ENCODE results near the gene ARHGEF2.

Gene ARHGEF2

DNA sequence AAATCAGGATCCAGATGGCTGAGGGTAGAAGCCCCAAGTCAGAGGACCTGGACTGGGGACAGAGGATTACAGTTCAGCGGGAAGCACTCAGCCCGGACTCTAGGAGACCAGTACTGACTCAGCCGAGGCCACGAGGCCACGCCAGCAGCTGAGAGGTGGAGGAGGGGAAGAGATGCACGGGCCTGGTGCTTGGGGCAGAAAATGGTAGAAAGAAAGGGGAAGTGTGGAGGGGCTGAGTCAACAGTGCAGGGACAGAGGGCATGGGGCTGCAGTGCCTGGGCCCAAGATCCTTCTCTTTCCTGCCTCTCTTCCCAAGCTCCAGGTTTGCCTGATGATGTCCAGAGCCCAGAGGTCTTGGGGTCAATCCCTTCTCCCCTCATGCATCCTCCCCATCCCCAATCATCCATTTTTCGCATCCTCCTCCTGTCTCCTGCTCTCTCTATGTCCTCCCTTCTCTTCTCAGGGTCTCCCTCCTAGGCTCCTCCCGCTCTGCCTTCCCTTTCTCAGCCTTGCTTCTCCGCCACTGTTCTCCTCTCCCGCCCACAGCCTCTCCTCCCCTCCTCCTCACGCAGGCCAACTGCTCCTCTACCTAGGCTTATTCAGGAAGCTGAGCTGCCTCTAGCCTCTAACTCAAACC lies 7.7 kb downstream of the ARHGEF2 start:
- no peak for DNase-seq

DNA sequence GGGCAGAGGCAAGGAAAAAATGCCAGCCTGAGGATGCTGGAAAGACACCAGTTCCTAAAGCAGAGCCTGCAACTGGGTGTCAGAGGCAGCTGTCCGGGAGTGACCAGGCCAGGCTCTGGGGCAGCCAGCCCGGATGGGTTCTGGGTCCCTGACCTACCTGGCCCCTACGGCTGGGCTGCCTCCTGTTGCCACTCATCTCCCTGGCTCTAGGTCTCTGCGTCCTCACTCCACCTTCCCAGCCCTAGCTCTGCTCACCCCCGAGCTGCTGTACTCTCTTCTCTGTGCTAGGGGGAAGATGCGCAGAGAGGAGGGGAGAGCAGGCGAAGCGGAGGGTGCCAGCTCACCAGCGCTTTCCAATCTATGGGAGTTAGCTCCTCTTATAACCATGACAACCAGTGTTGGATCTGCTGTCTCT lies 9.0 kb downstream of the ARHGEF2 start:
- DNase-seq = no peak

DNA sequence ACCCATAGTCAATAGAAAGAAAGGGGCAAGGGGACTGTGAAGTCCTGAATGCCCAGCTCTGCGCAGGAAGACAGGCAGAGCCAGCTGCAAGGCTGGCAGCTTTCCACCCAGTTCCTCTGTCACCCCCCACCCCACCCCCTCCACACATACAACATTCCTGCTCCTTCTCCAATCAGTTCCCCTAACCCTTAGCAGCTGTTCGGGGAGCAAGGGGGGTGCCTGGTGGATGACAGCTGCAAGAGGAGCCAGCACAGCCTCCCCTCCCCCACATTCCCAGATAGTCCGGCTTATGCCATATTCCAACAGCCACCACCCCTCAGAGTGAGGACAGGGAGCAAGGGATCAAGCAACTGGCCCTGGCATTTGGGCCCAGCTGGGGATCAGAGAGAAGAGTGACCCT lies 9.7 kb downstream of the ARHGEF2 start:
- no peak for DNase-seq

DNA sequence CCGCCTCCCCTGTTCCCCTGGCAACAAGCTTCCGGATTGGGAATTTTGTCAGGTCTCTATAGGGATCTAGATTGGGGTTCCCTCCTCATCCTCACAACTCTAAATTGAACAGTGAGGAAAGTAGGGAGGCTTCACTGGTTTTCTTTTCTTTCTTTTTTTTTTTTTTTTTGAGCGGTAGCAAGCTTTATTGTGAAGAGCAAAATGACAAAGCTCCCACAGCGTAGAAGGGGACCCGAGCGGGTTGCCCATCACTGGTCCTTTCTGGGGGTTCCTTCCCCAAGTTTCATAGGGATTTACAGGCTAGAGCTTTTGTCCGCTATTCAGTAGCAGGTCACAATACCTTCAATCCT lies 10.3 kb downstream of the ARHGEF2 start:
- no peak for DNase-seq

DNA sequence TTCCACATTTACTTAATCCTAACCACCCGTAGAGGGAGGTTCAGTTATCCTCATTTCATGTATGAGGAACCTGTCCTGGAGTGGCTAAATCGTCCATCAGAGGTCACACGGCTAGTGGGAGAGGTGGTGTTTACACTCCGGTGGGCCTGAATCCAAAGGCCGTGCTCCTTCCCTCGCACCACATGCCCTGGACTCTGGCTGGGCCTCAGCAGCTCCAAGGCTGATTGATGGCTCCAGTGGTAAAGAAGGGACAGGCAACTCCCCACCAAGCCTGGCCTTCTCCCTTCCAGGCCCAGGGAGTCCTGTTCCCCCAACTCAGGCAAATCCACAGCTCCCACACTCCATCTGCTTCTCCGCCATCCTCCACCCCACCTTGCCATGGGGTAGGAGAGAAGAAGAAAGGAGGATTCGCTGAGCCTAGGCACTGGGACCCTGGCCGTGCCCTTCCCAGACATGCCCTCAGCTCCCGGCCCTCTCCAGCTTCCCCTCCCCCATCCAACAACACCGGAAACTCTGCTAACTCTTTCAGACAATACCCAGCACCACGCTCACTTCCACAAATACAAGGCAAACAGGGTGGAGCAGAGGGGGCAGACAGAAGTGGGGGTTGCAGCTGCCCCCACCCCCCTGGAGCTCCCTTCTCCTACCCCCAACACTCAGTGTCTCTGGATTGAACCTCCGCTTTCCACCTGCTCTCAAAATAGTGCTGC lies 10.9 kb downstream of the ARHGEF2 start:
- DNase-seq = no peak

DNA sequence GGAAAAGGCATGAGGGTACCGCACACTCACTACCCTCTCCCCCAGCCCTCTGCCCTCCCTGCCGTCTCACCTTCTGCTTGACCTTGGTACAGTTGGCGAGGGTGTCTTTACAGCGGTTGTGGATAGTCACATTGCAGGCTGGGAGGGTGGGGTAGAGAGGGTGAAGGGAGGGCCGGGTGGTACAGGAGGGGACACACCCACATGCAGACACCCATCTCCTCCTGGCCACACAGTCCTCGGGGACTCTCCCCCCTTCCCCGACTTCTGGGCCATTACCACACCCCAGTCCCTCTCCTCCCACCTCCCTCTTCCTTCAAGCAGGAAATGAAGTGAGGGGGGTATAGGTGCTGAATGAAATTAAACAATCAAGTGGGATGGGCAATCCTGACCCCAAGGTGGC lies 11.6 kb downstream of the ARHGEF2 start:
- DNase-seq = no peak

DNA sequence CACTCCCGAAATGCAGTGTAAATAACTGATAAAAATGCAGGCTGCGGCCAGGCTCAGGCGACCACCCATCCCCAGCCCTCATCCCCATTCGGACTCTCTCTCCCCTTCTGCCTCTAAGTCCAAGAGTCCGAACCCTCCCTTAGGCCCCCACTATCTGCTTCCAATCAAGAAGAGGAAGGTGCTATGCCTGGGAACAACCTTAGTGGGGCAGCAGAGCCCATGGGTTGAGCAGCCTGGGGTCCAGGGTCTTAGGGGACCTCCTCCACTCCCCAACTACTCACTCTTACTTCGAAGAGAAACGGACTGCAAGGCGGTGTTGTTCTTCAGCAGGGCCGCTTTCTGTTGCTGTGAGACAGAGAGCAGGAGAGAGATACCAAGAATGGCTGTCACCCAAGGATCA lies 12.2 kb downstream of the ARHGEF2 start:
- DNase-seq = no peak

DNA sequence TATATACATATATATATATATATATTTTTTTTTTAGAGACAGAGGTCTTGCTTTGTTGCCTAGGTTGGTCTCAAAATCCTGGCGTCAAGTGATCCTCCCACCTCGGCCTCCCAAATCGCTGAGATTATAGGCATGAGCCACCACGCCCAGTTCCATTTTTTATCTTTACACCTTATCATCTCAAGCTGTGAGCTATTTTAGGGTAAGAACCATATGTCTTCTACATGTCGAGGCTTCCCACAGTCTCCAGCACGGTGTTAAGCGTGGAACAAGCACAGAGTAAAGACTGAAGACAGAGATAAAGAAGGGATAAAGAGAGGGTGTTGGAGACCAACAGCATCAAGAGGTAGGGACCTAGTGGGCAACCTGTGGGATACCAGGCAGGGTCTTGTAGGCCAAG lies 14.2 kb downstream of the ARHGEF2 start:
- DNase-seq = no peak

DNA sequence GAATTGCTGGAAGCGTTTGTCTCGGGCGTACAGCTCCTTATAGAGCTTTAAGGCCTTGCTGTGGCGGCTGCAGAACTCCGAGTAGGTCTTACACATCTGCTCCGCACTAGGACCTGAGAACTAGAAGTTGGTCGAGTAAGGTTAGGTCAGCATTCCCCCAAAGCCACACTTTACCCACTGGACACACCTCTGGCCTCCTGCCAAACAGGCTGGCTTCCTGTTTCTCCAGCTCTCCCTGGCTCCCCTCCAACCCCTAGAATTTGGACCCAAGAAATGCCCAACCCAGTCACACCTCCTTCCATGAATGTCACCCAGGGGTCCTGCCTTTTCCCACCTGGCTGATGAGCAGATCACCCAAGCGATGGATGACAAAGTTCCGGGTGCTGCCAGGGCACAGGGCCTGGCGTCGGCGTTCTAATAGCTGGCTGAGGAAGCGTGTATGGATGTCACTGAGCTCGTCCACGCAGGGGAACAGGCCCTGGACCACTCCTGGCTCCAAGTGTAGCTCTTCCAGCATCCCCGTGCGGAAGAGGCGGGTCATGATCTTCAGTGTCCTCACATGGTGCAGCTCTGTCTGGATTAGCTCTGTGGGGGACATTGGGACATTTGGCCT lies 15.6 kb downstream of the ARHGEF2 start:
- DNase-seq = no peak

DNA sequence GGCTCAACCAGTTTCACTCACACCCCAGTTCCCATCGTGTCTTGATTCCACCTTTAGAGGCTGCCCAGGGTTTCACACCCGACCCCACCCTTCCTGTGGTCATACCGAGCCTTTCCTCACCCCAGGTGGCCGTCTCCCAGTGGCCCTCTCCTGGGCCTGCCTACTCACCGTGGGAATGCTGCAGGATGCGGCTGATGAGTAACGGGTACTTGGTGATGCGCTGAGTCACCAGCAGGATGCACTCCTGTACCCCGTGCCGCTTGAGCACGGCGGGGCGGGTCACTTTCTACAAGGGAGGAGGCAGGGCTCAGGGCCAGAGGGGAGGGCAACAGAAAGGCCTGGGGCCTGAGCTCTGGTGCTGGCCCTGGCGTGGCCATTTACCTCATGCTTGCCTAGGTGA lies 16.4 kb downstream of the ARHGEF2 start:
- no peak for DNase-seq

DNA sequence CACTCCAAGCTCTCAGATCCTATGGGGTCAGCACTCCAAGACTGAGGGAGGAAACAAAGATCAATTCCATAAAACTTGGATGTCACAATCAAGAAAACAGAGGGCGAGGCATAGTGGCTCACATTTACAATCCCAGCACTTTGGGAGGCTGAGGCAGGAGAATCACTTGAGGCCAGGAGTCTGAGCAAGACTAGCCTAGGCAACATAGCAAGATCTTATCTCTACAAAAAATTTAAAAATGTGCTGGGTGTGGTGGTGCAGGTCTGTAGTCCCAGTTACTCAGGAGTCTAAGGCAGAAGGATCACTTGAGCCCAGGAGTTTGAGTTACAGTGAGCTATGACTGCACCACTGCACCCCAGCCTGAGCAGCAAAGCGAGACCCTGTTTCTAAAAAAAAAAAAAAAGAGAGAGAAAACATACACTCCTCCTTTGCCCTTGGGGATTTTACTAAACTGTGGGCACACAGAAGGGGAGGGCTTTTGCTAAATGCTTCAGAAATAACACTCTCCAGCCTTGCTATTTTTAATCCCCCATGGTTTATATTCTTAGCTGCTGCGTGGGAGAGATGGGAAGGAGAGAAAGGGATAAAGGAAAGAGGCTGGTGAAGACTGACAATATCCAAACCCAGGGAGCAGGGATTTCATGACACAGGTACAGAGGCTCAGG lies 18.1 kb downstream of the ARHGEF2 start:
- no peak for DNase-seq

DNA sequence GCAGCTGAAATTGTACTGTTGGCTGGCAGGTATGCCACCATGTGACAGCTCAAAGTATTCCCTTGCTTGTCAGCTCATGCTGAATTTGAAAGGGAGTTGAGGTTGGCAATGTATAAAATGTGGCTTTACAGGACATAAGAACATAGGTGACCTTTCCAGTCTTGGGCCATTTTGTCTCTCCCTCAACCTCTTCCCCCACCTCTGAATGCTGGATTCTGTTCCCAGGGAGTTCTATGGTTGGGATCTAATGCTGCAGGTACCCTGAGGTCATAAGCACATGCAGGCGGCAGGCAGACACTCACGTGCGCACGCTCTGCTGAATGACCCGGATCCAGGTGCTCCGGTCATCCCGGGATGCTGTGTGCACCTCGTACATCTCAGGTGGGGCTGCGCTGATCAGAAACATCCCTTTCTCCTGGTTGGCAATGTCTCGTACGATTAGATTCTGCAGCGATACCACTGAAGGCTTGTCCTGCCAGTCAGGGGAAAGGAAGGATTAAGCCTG lies 20.9 kb downstream of the ARHGEF2 start:
- DNase-seq = no peak

DNA sequence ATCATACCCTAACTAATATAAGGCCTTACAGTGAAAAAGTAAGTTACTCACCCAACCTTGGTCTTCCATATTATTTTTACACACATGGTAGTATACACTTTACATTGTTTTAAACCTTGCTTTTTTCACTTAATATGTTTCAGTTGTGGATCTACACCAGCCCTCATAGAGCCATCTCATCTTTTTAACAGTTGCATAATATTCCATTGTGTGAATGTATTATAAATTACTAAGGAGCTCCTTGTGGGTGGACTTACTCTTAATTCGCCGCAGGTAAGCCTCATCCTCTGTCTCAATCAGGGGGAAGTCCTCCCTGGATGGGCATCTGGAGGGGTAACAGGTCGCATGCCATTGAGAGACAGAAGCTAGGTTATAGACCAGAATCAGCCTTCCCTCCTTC lies 23.7 kb downstream of the ARHGEF2 start:
- no peak for DNase-seq

DNA sequence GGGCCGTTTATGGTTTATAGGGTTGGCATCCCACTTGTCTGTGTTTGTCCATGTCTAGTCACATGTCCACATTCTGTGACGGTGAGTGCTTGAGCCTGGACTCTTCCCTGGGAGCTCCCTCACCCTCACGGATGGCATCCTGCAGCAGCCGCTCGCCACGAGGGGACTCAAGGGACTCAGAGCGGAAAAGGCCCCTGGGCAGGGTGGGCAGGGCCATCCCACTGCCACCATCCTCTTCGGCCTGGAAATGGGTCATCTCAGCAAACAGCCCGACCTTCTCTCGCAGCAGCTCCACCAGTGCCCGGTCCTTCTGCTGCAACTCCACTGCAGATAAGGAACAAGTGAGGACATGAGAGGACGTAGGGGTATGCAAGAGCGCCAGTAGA lies 25.8 kb downstream of the ARHGEF2 start:
- no peak for DNase-seq

DNA sequence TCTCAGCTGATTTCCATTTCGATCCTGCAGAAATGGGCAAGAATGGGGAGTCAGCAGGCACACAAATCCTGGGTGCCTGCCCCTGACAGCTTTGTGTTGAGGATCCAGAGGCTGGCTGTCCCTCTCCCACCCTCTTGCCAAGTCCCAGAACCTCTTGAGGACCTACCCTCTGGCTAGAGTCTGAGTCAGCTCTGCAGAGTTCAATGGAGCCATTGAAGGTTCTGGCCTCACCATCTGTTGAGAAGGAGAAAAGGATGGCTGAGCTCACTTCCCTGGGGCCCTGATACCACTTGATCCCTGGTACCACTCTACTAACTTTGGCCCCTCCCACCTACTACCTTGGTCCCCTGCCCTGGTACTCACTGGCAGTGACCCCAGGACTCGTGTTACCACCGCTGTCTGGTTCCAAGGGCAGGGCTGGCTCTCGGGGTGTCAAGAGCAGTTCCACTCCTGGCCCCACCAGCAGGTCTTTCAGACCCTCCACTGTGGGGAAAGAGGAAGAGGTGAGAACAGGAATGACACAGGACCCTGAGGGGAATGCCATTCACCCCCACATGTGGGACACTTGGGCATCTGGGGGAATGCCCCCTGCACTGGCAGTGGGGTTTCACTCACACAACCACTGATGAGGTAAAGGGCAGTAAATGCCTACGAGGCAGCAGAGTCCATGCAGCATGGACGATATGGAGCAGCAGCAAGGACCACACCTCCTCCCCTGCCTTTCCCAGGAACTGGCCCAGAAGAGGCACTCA lies 26.4 kb downstream of the ARHGEF2 start:
- no peak for DNase-seq

DNA sequence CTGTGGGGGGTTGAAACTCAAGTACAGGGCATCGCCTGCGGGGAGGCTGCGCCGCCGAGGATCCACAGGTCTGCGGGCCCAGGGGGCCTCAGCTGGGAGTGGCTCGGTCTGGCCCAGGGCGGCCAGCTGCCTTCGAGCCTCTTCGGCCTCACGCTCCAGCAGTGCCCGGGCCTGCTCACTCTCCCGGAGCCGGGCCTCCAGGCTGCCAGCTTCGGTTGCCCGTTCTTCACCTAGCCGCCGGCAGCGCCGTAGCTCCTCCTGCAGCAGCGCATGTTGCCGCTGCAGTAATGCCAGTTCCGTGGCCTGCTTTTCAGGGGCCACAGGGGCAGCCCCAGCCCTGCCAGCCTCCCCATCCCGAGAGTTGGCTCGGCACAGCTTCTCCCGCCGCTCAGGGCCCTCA lies 27.5 kb downstream of the ARHGEF2 start:
- DNase-seq = no peak

DNA sequence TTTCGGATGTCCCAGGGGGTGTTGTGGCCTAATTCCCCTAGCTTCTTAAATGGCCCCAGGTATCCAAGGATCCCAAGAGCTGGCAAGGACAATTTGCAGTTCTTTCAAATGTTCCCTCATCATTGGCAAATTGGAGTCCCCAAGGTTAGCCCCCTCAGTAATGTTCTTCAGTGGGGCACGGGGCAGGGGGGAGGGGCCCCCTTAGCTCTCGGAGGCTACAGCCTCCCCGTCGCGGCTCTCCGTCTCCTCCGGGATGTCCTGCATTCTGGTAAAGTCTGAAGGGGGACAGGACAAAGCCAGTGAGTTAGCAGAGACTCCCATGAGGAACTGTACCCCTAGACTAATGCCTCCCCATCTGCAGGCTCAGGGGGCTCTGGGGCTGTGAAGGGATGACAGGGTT lies 30.6 kb downstream of the ARHGEF2 start:
- DNase-seq = no peak

DNA sequence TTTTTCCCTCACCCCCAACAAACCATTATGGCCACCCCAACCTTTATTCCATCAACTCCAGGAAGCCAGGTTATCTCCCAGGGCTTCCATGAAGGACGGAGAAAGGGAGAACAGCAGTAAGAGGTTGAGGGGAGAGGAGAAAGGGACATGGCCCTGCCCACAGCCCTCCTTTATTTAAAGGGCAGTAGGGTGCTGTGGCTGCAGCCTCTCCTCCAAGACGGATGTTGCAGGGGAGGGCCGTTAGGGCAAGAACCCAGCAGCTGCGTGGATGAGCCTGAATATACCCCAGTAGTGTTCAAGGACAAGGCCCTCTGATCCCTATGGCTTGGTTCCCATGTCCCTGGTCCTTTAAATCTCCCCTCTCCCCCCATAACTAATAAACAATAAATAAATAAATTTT lies 31.1 kb downstream of the ARHGEF2 start:
- DNase-seq = no peak

DNA sequence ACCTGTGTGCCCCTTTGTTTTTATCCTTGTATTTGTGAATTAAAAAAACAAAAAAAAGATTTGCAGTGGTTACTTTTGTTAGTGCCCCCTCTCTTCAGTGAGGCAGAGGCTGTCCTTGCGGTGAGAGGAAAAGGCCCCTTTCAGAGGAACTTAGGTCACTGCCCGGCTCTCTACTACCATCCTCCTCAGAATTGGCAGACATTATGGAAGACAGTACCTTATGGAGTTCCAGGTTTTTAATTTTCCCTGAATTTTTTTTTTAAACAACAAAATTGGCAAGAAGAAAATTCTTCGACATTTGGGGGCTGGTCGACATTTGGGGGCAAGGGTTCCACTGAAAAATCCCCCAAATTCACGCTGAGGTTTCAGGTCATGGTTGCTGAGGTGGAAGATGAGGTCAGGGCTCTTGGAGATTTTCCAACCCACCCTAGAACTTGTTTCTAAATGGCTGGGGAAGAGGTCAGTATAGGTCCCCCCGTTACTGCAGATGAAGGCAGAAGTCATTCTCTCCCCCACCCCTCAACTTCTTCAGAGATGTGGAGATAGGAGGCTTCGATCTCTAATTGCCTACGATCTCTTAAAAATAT lies 31.6 kb downstream of the ARHGEF2 start:
- no peak for DNase-seq

DNA sequence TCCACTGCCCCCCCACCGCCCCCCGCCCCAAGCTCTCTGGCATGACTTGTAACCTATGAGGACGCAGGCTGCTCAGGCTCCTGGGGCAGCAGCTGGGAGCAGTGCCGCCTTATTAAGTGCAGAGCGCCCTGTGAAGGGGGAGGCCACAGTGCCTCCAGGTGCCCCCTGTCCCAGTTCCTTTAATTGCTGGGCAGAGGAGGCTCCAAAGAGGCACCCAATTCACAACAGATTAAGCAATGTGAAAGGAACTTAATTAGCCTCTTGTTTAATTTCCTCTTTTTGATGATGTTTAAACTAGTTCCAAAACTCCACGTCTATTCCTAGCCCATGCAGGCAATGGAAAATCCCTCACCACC lies 33.9 kb downstream of the ARHGEF2 start:
- no peak for DNase-seq

DNA sequence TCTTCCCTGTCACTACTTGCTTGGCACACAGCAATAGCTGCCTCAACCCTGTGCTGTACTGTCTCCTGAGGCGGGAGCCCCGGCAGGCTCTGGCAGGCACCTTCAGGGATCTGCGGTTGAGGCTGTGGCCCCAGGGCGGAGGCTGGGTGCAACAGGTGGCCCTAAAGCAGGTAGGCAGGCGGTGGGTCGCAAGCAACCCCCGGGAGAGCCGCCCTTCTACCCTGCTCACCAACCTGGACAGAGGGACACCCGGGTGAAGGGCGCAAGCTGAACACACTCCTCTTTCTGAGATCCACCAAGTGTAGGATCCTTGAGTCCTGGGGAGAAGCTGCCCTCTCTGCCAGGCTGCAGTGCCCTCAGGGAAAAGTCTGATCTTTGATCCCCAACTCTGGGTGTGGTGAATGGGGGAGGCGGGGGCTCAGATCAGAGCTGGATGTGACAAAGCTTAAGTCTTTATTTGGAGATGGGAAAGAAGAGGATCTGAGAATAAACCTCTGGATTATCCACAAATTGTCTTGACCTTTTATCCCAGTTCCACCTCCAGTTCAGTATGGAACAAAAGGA lies 35.7 kb downstream of the ARHGEF2 start:
- no peak for DNase-seq

DNA sequence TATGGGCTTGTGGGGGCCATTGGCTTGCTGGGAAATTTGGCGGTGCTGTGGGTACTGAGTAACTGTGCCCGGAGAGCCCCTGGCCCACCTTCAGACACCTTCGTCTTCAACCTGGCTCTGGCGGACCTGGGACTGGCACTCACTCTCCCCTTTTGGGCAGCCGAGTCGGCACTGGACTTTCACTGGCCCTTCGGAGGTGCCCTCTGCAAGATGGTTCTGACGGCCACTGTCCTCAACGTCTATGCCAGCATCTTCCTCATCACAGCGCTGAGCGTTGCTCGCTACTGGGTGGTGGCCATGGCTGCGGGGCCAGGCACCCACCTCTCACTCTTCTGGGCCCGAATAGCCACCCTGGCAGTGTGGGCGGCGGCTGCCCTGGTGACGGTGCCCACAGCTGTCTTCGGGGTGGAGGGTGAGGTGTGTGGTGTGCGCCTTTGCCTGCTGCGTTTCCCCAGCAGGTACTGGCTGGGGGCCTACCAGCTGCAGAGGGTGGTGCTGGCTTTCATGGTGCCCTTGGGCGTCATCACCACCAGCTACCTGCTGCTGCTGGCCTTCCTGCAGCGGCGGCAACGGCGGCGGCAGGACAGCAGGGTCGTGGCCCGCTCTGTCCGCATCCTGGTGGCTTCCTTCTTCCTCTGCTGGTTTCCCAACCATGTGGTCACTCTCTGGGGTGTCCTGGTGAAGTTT lies 36.4 kb downstream of the ARHGEF2 start:
- no peak for DNase-seq

All from stimulated activated CD4-positive, alpha-beta T cell treated with anti-CD3 and anti-CD28 coated beads, Interleukin-2, amount 100 ng/mL, for 48 hours (primary cell).